HEK293 (cell line): ENCODE data around the gene TTC33.

Experiments
- GLI2 ChIP-seq: fragments of 450-650 bp; formaldehyde crosslinking; IDR thresholded peaks from 2 replicates; pipeline ENCODE4; 2017; ENCODE audit warnings: missing biosample characterization, missing genetic modification characterization, low read depth, borderline replicate concordance
- HOXA7 ChIP-seq: sonication (generic); formaldehyde crosslinking; IDR thresholded peaks from 2 replicates; pipeline ENCODE4 v1.8.1; 2022; ENCODE audit warnings: missing genetic modification reagents, borderline replicate concordance
- PBX3 ChIP-seq: sonication (generic); formaldehyde crosslinking; IDR thresholded peaks from 2 replicates; pipeline ENCODE4 v1.8.1; 2022; ENCODE audit warnings: mild to moderate bottlenecking, moderate library complexity, missing genetic modification reagents
- SP3 ChIP-seq: fragments of 450-650 bp; formaldehyde crosslinking; IDR thresholded peaks from 2 replicates; pipeline ENCODE4 v1.5.1; 2016; ENCODE audit warnings: missing biosample characterization, missing genetic modification characterization
- ZBTB26 ChIP-seq: fragments of 450-650 bp; formaldehyde crosslinking; optimal IDR thresholded peaks from 2 replicates; pipeline ENCODE3; 2016; ENCODE audit warnings: missing biosample characterization, mild to moderate bottlenecking, missing genetic modification characterization
- ZBTB7A ChIP-seq: fragments of 450-650 bp; formaldehyde crosslinking; IDR thresholded peaks from 2 replicates; pipeline ENCODE4 v1.5.1; 2016; ENCODE audit warnings: low read depth, missing biosample characterization, missing genetic modification characterization
- ZNF114 ChIP-seq: fragments of 450-650 bp; formaldehyde crosslinking; IDR thresholded peaks from 2 replicates; pipeline ENCODE4 v1.5.0; 2017; ENCODE audit warnings: missing biosample characterization, missing genetic modification characterization
- ZNF132 ChIP-seq: fragments of 450-650 bp; formaldehyde crosslinking; IDR thresholded peaks from 2 replicates; pipeline ENCODE4 v1.5.1; 2017; ENCODE audit warnings: missing biosample characterization, missing genetic modification characterization, borderline replicate concordance
- ZNF148 ChIP-seq: fragments of 450-650 bp; formaldehyde crosslinking; IDR thresholded peaks from 2 replicates; pipeline ENCODE4 v1.5.0; 2017; ENCODE audit warnings: missing biosample characterization, missing genetic modification characterization, borderline replicate concordance
- ZNF184 ChIP-seq: fragments of 450-650 bp; IDR thresholded peaks from 2 replicates; pipeline ENCODE4 v1.5.1; 2018; ENCODE audit warnings: missing biosample characterization, mild to moderate bottlenecking, missing genetic modification characterization
- ZNF202 ChIP-seq: fragments of 450-650 bp; formaldehyde crosslinking; IDR thresholded peaks from 2 replicates; pipeline ENCODE4 v1.5.1; 2016; ENCODE audit warnings: missing biosample characterization, missing genetic modification characterization, borderline replicate concordance
- ZNF23 ChIP-seq: fragments of 450-650 bp; formaldehyde crosslinking; IDR thresholded peaks from 2 replicates; pipeline ENCODE4 v1.5.1; 2016; ENCODE audit warnings: missing biosample characterization, missing genetic modification characterization, borderline replicate concordance
- ZNF24 ChIP-seq: fragments of 450-650 bp; formaldehyde crosslinking; IDR thresholded peaks from 2 replicates; pipeline ENCODE4 v1.5.1; 2016; ENCODE audit warnings: missing biosample characterization, missing genetic modification characterization
- ZNF26 ChIP-seq: fragments of 450-650 bp; formaldehyde crosslinking; IDR thresholded peaks from 2 replicates; pipeline ENCODE4 v1.5.1; 2016; ENCODE audit warnings: missing biosample characterization, missing genetic modification characterization
- ZNF266 ChIP-seq: fragments of 450-650 bp; formaldehyde crosslinking; IDR thresholded peaks from 2 replicates; pipeline ENCODE4 v1.5.1; 2016; ENCODE audit warnings: missing biosample characterization, missing genetic modification characterization, low read depth
- ZNF274 ChIP-seq, 2 experiments: fragments of 200-500 bp in 1 of 2; fragments of 450-650 bp in 1 of 2; sonication (Bioruptor generic) in 1 of 2; formaldehyde crosslinking in 1 of 2; IDR thresholded peaks; 2 replicates each; pipeline versions ENCODE4 v1.5.1 to v1.6.1; 2014 to 2016; ENCODE audit warnings: borderline replicate concordance in 1 of 2, inconsistent platforms in 1 of 2, low read length in 1 of 2, missing biosample characterization in 1 of 2, missing genetic modification characterization in 1 of 2
- ZNF324 ChIP-seq: fragments of 450-650 bp; formaldehyde crosslinking; IDR thresholded peaks from 2 replicates; pipeline ENCODE4 v1.5.1; 2016; ENCODE audit warnings: missing biosample characterization, missing genetic modification characterization
- ZNF423 ChIP-seq: fragments of 450-650 bp; formaldehyde crosslinking; IDR thresholded peaks from 2 replicates; pipeline ENCODE4 v1.5.1; 2016; ENCODE audit warnings: missing biosample characterization, missing genetic modification characterization
- ZNF426 ChIP-seq: fragments of 450-650 bp; formaldehyde crosslinking; IDR thresholded peaks from 2 replicates; pipeline ENCODE4 v1.5.1; 2017; ENCODE audit warnings: missing biosample characterization, missing genetic modification characterization, mild to moderate bottlenecking, inconsistent platforms, moderate library complexity
- ZNF561 ChIP-seq: fragments of 450-650 bp; IDR thresholded peaks from 2 replicates; pipeline ENCODE4 v1.5.1; 2018; ENCODE audit warnings: missing biosample characterization, missing genetic modification characterization, borderline replicate concordance
- ZNF600 ChIP-seq: fragments of 450-650 bp; formaldehyde crosslinking; IDR thresholded peaks from 2 replicates; pipeline ENCODE4 v1.5.1; 2016; ENCODE audit warnings: missing biosample characterization, missing genetic modification characterization
- ZNF623 ChIP-seq: fragments of 450-650 bp; formaldehyde crosslinking; IDR thresholded peaks from 2 replicates; pipeline ENCODE4 v1.5.1; 2016; ENCODE audit warnings: missing biosample characterization, missing genetic modification characterization
- ZNF624 ChIP-seq: fragments of 450-650 bp; formaldehyde crosslinking; IDR thresholded peaks from 2 replicates; pipeline ENCODE4 v1.5.1; 2017; ENCODE audit warnings: missing biosample characterization, missing genetic modification characterization
- TF ChIP-seq, protein P1 (sequence below): fragments of 450-650 bp; formaldehyde crosslinking; IDR thresholded peaks from 2 replicates; pipeline ENCODE4 v1.5.1; 2016; ENCODE audit warnings: missing biosample characterization, missing genetic modification characterization, low read depth
- TF ChIP-seq, protein P2 (sequence below): fragments of 450-650 bp; IDR thresholded peaks from 2 replicates; pipeline ENCODE4 v1.5.1; 2018; ENCODE audit warnings: missing biosample characterization, mild to moderate bottlenecking, missing genetic modification characterization
- TF ChIP-seq, protein P3 (sequence below): fragments of 450-650 bp; formaldehyde crosslinking; IDR thresholded peaks from 2 replicates; pipeline ENCODE4 v1.5.1; 2017; ENCODE audit warnings: missing biosample characterization, missing genetic modification characterization
- TF ChIP-seq, protein P4 (sequence below): fragments of 450-650 bp; formaldehyde crosslinking; IDR thresholded peaks from 2 replicates; pipeline ENCODE4 v1.5.1; 2016; ENCODE audit warnings: missing biosample characterization, missing genetic modification characterization

TTC33 gene

GRCh38 chr5:40689438-40689837 is 66.3 kb downstream of the TTC33 start (continued):
- TF ChIP-seq ZNF114, result no peak
- TF ChIP-seq, protein P1, sequence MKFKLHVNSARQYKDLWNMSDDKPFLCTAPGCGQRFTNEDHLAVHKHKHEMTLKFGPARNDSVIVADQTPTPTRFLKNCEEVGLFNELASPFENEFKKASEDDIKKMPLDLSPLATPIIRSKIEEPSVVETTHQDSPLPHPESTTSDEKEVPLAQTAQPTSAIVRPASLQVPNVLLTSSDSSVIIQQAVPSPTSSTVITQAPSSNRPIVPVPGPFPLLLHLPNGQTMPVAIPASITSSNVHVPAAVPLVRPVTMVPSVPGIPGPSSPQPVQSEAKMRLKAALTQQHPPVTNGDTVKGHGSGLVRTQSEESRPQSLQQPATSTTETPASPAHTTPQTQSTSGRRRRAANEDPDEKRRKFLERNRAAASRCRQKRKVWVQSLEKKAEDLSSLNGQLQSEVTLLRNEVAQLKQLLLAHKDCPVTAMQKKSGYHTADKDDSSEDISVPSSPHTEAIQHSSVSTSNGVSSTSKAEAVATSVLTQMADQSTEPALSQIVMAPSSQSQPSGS (tag by site-specific recombination), result no peak
- no peak for TF ChIP-seq ZNF561
- peak; percentile 84; the same call in 1 of the 2 replicates for TF ChIP-seq ZNF184
- TF ChIP-seq HOXA7 (CRISPR knock-in tag), result no peak
- TF ChIP-seq, protein P2, sequence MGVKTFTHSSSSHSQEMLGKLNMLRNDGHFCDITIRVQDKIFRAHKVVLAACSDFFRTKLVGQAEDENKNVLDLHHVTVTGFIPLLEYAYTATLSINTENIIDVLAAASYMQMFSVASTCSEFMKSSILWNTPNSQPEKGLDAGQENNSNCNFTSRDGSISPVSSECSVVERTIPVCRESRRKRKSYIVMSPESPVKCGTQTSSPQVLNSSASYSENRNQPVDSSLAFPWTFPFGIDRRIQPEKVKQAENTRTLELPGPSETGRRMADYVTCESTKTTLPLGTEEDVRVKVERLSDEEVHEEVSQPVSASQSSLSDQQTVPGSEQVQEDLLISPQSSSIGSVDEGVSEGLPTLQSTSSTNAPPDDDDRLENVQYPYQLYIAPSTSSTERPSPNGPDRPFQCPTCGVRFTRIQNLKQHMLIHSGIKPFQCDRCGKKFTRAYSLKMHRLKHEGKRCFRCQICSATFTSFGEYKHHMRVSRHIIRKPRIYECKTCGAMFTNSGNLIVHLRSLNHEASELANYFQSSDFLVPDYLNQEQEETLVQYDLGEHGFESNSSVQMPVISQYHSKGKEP (tag by site-specific recombination), result no peak
- TF ChIP-seq ZNF202 (tag by site-specific recombination), result no peak
- no peak for TF ChIP-seq ZNF148 (tag by site-specific recombination)
- no peak for TF ChIP-seq PBX3 (CRISPR knock-in tag)
- no peak for TF ChIP-seq SP3 (tag by site-specific recombination)
- TF ChIP-seq, protein P3, sequence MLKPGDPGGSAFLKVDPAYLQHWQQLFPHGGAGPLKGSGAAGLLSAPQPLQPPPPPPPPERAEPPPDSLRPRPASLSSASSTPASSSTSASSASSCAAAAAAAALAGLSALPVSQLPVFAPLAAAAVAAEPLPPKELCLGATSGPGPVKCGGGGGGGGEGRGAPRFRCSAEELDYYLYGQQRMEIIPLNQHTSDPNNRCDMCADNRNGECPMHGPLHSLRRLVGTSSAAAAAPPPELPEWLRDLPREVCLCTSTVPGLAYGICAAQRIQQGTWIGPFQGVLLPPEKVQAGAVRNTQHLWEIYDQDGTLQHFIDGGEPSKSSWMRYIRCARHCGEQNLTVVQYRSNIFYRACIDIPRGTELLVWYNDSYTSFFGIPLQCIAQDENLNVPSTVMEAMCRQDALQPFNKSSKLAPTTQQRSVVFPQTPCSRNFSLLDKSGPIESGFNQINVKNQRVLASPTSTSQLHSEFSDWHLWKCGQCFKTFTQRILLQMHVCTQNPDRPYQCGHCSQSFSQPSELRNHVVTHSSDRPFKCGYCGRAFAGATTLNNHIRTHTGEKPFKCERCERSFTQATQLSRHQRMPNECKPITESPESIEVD (tag by site-specific recombination), result no peak
- peak; percentile 49; the same call in 1 of the 2 replicates for TF ChIP-seq ZNF600 (tag by site-specific recombination)
- TF ChIP-seq ZNF624, result no peak
- TF ChIP-seq ZBTB7A (tag by site-specific recombination), result no peak
- TF ChIP-seq ZNF274 (IDR thresholded peaks at IDR 0.05; ENCODE audit: low read length), result no peak
- TF ChIP-seq ZNF274 (tag by site-specific recombination; IDR thresholded peaks at IDR 0.05; ENCODE audit: borderline replicate concordance), result no peak
- TF ChIP-seq ZNF426 (tag by site-specific recombination), result no peak
- no peak for TF ChIP-seq ZNF23
- TF ChIP-seq ZNF24 (tag by site-specific recombination), result no peak
- TF ChIP-seq GLI2 (tag by site-specific recombination), result no peak
- TF ChIP-seq, protein P4, sequence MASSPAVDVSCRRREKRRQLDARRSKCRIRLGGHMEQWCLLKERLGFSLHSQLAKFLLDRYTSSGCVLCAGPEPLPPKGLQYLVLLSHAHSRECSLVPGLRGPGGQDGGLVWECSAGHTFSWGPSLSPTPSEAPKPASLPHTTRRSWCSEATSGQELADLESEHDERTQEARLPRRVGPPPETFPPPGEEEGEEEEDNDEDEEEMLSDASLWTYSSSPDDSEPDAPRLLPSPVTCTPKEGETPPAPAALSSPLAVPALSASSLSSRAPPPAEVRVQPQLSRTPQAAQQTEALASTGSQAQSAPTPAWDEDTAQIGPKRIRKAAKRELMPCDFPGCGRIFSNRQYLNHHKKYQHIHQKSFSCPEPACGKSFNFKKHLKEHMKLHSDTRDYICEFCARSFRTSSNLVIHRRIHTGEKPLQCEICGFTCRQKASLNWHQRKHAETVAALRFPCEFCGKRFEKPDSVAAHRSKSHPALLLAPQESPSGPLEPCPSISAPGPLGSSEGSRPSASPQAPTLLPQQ (tag by site-specific recombination), result peak; percentile 57; the same call in 1 of the 2 replicates
- TF ChIP-seq ZNF132 (tag by site-specific recombination), result no peak
- no peak for TF ChIP-seq ZBTB26 (tag by site-specific recombination)
- TF ChIP-seq ZNF266 (tag by site-specific recombination), result no peak
- TF ChIP-seq ZNF324 (tag by site-specific recombination), result no peak
- TF ChIP-seq ZNF623 (tag by site-specific recombination), result no peak
- TF ChIP-seq ZNF26 (tag by site-specific recombination), result no peak
- TF ChIP-seq ZNF423 (tag by site-specific recombination), result no peak
